Neural progenitor cell (in vitro differentiated cells): Measurements from ENCODE around the gene CTNNA3.

ENCODE experiments used
- CTCF ChIP-seq: fragments of 200-600 bp; sonication (generic); IDR thresholded peaks from 2 replicates; pipeline ENCODE4 v1.5.1; 2017; ENCODE audit warnings: antibody characterized with exemption, mild to moderate bottlenecking
- EZH2 ChIP-seq: fragments of 200-600 bp; sonication (generic); IDR thresholded peaks from 2 replicates; pipeline ENCODE4 v1.6.1; 2017; ENCODE audit warnings: antibody characterized with exemption, mild to moderate bottlenecking, moderate library complexity

GRCh38 chr10:67612176-67612575 lies 83.8 kb downstream of the CTNNA3 start:
- TF ChIP-seq EZH2 (no peak), CTCF (no peak)
